Measurements from ENCODE around the gene AOPEP. TPM values are rescaled to one million over a fixed set of nuclear protein-coding genes. Genes with fewer than 3 reads are reported as not detected.

Gene AOPEP
- total RNA-seq, 4 donors from 2014 or later, result 126 to 216 (median 136) TPM

- Histone ChIP-seq H3K27me3 (no peaks in the 10 kb centered on the region), H3K27ac (no peak overlapping the region), H3K4me3 (replicated peaks in 1 of 3) (no peak overlapping the region), H3K9me3 (no peaks in the 10 kb centered on the region), H3K36me3 (no peaks in the 10 kb centered on the region), H3K4me1 (no peaks in the 10 kb centered on the region)
- TF ChIP-seq POLR2A (IDR thresholded peaks at IDR 0.05), result no peak
- TF ChIP-seq CTCF (IDR thresholded peaks at IDR 0.05), result no peak
- intact Hi-C loops (cut with DNase I), result no loop called here
- no peak for DNase-seq
- 61 to 67% methylated on average over 4 of the region's 4 CpGs for WGBS, 2 donors
Measured at GRCh38 chr9:94703488-94704140, 22.9 kb upstream of the AOPEP start.

DNA sequence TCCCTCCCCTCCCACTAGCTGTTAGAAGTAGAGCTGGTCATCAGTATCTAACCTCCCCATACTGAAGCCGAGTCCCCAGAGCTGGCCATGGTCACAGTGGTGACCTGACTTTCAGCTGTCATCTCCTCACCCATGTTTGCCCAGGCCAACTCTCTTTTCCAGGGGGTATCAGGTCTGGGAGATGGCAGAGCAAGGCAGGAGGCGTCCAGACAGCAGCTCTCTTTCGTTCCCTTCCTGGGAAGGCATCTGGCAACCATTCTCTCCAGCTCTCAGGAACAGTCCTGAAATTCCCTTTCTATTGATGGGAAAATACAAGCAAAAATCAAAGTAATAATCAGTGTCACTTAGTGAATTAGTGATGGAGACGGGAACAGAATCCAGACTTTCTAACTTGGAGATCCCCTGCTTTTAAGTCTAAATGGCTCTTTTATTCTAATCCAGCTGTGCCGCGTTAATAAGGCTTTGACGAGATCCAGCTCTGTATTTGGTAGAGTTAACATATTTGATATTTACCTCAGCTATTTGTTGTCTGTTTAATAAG, 21.3 kb upstream of the AOPEP start:
- Histone ChIP-seq H3K9me3 (no peaks in the 10 kb centered on the region), H3K27ac (no peak overlapping the region), H3K4me1 (no peaks in the 10 kb centered on the region), H3K27me3 (no peaks in the 10 kb centered on the region), H3K4me3 (replicated peaks in 1 of 3) (no peak overlapping the region), H3K36me3 (no peaks in the 10 kb centered on the region)
- intact Hi-C loops (cut with DNase I), result no loop called here
- TF ChIP-seq POLR2A (IDR thresholded peaks at IDR 0.05), result no peak
- TF ChIP-seq CTCF (IDR thresholded peaks at IDR 0.05), result no peak
- DNase-seq, result no peak
- WGBS, 2 donors, result 76 to 82% methylated on average over 7 of the region's 7 CpGs

- Histone ChIP-seq H3K4me1 (no peaks in the 10 kb centered on the region), H3K36me3 (no peaks in the 10 kb centered on the region), H3K27me3 (no peaks in the 10 kb centered on the region), H3K9me3 (no peaks in the 10 kb centered on the region), H3K27ac (no peak overlapping the region), H3K4me3 (replicated peaks in 1 of 3) (no peak overlapping the region)
- no peak for DNase-seq
- 90 to 97% methylated on average over 5 of the region's 5 CpGs for WGBS, 2 donors
- no peak for TF ChIP-seq POLR2A (IDR thresholded peaks at IDR 0.05)
- intact Hi-C loops (cut with DNase I), result no loop called here
Measured at GRCh38 chr9:94706922-94707321, 19.6 kb upstream of the AOPEP start.

GRCh38 chr9:94713436-94714215, 12.9 kb upstream of the AOPEP start:
- Histone ChIP-seq H3K27me3 (no peaks in the 10 kb centered on the region), H3K27ac (no peak overlapping the region), H3K4me3 (replicated peaks in 1 of 3) (no peak overlapping the region), H3K4me1 (no peaks in the 10 kb centered on the region), H3K9me3 (no peaks in the 10 kb centered on the region), H3K36me3 (no peaks in the 10 kb centered on the region)
- no peak for TF ChIP-seq CTCF (IDR thresholded peaks at IDR 0.05)
- TF ChIP-seq POLR2A (IDR thresholded peaks at IDR 0.05), result no peak
- intact Hi-C loops (cut with DNase I), result no loop called here
- DNase-seq, result no peak
- WGBS, 2 donors, result 80 to 87% methylated on average over 7 of the region's 7 CpGs

GRCh38 chr9:94714494-94714893, 12.0 kb upstream of the AOPEP start:
- no peak for DNase-seq
- Histone ChIP-seq H3K4me3 (replicated peaks in 1 of 3) (no peak overlapping the region), H3K27ac (no peak overlapping the region), H3K27me3 (no peaks in the 10 kb centered on the region), H3K9me3 (no peaks in the 10 kb centered on the region), H3K36me3 (no peaks in the 10 kb centered on the region), H3K4me1 (no peaks in the 10 kb centered on the region)
- 88 to 89% methylated on average over 4 of the region's 4 CpGs for WGBS, 2 donors
- TF ChIP-seq POLR2A (IDR thresholded peaks at IDR 0.05) (no peak), CTCF (IDR thresholded peaks at IDR 0.05) (no peak)
- intact Hi-C loops (cut with DNase I), result no loop called here

All from thyroid gland (tissue), 4 donors.